ENCODE measurements around the gene TMEM167A.

The TMEM167A gene

DNA sequence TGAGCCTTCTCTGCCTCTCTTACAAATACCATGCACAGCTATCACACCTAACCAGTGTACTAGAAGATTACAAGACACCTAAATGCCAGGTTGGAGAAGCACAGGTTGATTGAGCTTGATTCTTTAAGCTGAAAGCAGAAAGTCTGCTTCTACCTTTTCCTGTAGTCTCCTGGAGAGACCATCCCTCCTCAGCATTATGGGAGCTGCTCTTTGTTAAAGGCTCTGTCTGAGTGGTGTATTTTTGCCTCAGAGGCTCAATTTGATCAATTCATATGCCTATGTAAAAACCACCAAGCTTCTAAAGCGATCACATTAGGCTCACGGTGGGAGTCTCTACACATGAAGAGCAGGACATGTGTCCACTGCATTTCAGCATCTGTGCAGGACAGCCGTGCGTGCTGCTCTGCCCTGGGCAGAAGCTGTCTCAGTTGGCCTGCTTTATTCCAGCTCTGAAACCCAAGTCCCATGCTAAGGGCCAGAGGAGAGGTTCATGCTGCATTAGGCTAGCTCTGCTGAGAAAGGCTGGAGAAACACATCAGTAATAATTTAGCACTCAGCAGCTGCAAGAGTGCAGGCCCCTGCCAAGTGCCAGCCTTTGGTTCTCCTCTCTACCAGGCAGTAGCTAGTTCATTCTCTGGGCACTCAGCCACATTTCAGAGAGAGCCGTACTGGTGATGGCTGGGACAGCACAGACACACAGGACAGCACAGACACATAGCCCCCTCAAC lies 41.7 kb downstream of the TMEM167A start:
- no peak overlapping the region for H3K4me3 ChIP-seq (ENCODE audit: low read length)
- TF ChIP-seq ZNF274 (IDR thresholded peaks at IDR 0.05; ENCODE audit: low read depth, low read length) = no peak

- no peak for TF ChIP-seq ZNF274 (IDR thresholded peaks at IDR 0.05; ENCODE audit: low read depth, low read length)
- H3K4me3 ChIP-seq (ENCODE audit: low read length) = no peak overlapping the region
Measured at GRCh38 chr5:83034528-83035207, 42.5 kb downstream of the TMEM167A start.

DNA sequence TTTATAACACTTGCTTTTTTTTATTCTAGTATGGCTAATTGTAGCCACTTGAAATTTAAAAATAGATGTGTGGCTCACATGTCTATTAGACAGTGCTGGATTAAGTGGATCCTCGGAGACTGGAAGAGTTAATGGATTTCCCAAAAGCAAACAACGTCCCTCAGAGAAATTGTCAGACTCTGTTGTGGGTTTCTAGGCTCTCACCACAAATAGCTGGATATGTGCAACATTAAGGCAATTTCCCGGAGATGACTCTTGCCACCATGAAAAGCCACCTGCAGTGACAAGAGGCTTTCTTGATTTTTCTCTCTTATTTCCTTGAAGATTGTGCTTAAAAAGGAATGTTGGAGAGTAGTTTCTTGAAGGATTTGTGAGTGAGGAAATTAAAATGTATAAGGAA lies 43.2 kb downstream of the TMEM167A start:
- TF ChIP-seq ZNF274 (IDR thresholded peaks at IDR 0.05; ENCODE audit: low read depth, low read length) = no peak
- no peak overlapping the region for H3K4me3 ChIP-seq (ENCODE audit: low read length)

GRCh38 chr5:83031381-83031780 lies 45.8 kb downstream of the TMEM167A start:
- no peak for TF ChIP-seq ZNF274 (IDR thresholded peaks at IDR 0.05; ENCODE audit: low read depth, low read length)
- no peak overlapping the region for H3K4me3 ChIP-seq (ENCODE audit: low read length)

GRCh38 chr5:83029912-83030311 lies 47.3 kb downstream of the TMEM167A start:
- no peak for TF ChIP-seq ZNF274 (IDR thresholded peaks at IDR 0.05; ENCODE audit: low read depth, low read length)

GRCh38 chr5:83026930-83027687 lies 50.1 kb downstream of the TMEM167A start:
- no peak overlapping the region for H3K4me3 ChIP-seq (ENCODE audit: low read length)

More at GRCh38 chr5:83029912-83030311, 47.3 kb downstream of the TMEM167A start:
- H3K4me3 ChIP-seq (ENCODE audit: low read length) = no peak overlapping the region

DNA sequence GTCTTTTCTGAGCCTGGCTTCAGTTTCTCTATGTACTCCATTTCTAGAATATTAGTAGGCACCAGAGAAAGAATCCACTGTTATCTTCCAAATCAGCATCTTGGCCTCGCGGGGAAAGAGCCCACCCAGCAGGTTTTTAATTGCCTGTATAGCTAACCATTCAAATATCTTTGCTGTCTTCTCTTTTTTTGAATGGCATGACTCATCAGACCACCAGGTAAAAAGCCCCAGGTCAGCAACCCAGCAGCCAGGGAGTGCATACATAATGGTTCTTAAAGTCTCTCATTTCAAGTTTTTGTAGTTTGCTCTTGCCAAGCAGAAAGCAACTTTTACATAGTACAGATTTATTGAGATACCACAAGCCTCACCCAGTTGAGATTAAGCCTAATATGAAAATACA lies 50.7 kb downstream of the TMEM167A start:
- TF ChIP-seq ZNF274 (IDR thresholded peaks at IDR 0.05; ENCODE audit: low read depth, low read length) = no peak
- H3K4me3 ChIP-seq (ENCODE audit: low read length) = no peak overlapping the region

More at GRCh38 chr5:83026930-83027687, 50.1 kb downstream of the TMEM167A start:
- TF ChIP-seq ZNF274 (IDR thresholded peaks at IDR 0.05; ENCODE audit: low read depth, low read length) = no peak

GRCh38 chr5:83025690-83026478 lies 51.3 kb downstream of the TMEM167A start:
- H3K4me3 ChIP-seq (ENCODE audit: low read length) = no peak overlapping the region
- TF ChIP-seq ZNF274 (IDR thresholded peaks at IDR 0.05; ENCODE audit: low read depth, low read length) = no peak

- no peak for TF ChIP-seq ZNF274 (IDR thresholded peaks at IDR 0.05; ENCODE audit: low read depth, low read length)
- no peak overlapping the region for H3K4me3 ChIP-seq (ENCODE audit: low read length)
Measured at GRCh38 chr5:83022334-83022733, 54.9 kb downstream of the TMEM167A start.

GRCh38 chr5:83015676-83016075 lies 61.5 kb downstream of the TMEM167A start:
- no peak for TF ChIP-seq ZNF274 (IDR thresholded peaks at IDR 0.05; ENCODE audit: low read depth, low read length)
- H3K4me3 ChIP-seq (ENCODE audit: low read length) = no peak overlapping the region

DNA sequence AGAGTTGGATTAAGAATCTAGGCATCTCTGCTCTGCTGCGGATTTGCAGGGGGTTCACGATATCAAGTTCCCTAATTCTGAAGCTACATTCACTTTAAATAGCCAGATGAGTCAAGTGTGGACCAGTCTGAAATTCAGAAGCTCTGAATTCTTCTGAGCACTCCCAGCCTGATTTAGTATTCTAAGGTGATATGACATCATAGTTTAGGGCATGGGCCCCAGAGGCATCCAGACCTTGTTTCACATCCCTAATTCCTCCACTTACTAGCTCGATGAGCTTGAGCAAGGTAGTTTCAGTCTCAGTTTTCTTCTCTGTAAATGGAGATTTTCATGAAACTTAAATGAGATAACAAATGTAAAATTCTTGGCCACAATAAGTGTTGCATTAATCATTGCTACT lies 65.2 kb downstream of the TMEM167A start:
- no peak overlapping the region for H3K4me3 ChIP-seq (ENCODE audit: low read length)
- TF ChIP-seq ZNF274 (IDR thresholded peaks at IDR 0.05; ENCODE audit: low read depth, low read length) = no peak

DNA sequence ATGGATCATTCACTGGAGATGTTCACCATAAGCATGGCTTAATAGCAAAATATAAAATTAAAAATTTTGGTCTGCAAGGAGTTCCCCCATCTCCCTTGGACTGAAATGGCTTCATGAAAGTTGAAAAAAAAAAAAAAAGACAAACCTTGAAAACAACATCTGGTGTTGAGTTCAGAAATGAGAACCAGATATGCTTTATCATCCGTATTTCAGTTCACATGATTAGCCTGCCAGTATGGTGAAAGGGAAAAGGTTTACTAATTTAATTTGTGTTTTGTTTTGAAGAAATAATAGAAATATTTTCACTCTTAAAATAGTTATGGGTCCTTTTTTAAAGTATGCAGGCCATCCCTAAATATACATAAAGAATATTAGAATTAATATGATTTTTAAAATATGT lies 67.8 kb downstream of the TMEM167A start:
- no peak overlapping the region for H3K4me3 ChIP-seq (ENCODE audit: low read length)
- no peak for TF ChIP-seq ZNF274 (IDR thresholded peaks at IDR 0.05; ENCODE audit: low read depth, low read length)

DNA sequence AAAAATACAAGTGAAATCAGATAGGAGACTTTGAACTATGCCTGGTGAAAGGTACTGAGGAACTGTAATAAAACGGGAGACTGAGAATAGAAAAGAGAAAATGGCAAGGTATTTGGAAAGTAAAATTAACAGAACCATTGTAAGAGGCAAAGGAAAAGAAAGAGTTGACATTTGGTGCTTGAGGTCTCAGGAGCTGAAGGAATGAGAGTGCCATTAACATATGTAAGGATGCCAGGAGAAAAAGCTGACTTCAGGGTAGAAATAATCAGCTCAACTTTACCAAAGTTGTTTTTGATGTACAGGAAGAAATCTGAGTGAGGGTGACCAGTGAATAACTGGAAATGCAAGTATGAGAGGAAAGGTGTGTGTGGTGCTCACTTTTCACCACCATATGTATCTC lies 69.4 kb downstream of the TMEM167A start:
- no peak overlapping the region for H3K4me3 ChIP-seq (ENCODE audit: low read length)
- no peak for TF ChIP-seq ZNF274 (IDR thresholded peaks at IDR 0.05; ENCODE audit: low read depth, low read length)
